Sciatic nerve (tissue), 2 donors: ENCODE measurements around the gene MAML3. TPM values are rescaled to one million over a fixed set of nuclear protein-coding genes. Genes with fewer than 3 reads are reported as not detected.
A peak's percentile ranks its signal among the peaks of the same experiment; 100 is the strongest.

Experiments
- ATAC-seq: fragments of 200-7000 bp; cut with Tn5 transposase; one replicate; pipeline ENCODE4 v1.9.1; 2020; ENCODE audit warnings: mild to moderate bottlenecking, moderate library complexity
- DNase-seq: peaks from one replicate; pipeline ENCODE4 v3.0.0-alpha.2; 2020; ENCODE audit warnings: low spot score
- intact Hi-C: fragments of 100-400 bp; cut with DNase I; formaldehyde crosslinking; loops from one replicate; pipeline ENCODE4 v1.14.2; 2022
- total RNA-seq: library from RNA; stranded (reverse); fragmentation: NEBNext Ultra II Directional; extraction: Animal tissue kit (Norgen Biotek cat#: 25700); gene quantifications from one replicate; pipeline ENCODE4 v1.2.1, GENCODE V29; 2021
- donor health status: DM: no; HTN: no; CAD: no.
- donor health status: DM: no; HTN: no; CAD: no.

MAML3 gene
- total RNA-seq, 1 donor from 2014 or later, result 11.0 TPM

GRCh38 chr4:140090215-140090731, 63.7 kb downstream of the MAML3 start:
- no peak for DNase-seq
- ATAC-seq, result no peak
- intact Hi-C loops, result no loop called here

GRCh38 chr4:140089216-140089615, 64.8 kb downstream of the MAML3 start:
- intact Hi-C loops, result no loop called here
- DNase-seq (no peak), ATAC-seq (no peak)

- no peak for ATAC-seq
- DNase-seq, result no peak
- intact Hi-C loops, result no loop called here
These were observed 65.5 kb downstream of the MAML3 start for GRCh38 chr4:140088323-140088967.

GRCh38 chr4:140085881-140086280, 68.1 kb downstream of the MAML3 start:
- no peak for DNase-seq
- no peak for ATAC-seq
- intact Hi-C loops, result no loop called here

- ATAC-seq (no peak), DNase-seq (no peak)
- intact Hi-C loops, result no loop called here
These were observed 68.8 kb downstream of the MAML3 start for GRCh38 chr4:140085062-140085622.

GRCh38 chr4:140084385-140084784, 69.6 kb downstream of the MAML3 start:
- DNase-seq (no peak), ATAC-seq (no peak)
- intact Hi-C loops, result no loop called here

- intact Hi-C loops, result no loop called here
- no peak for DNase-seq
- ATAC-seq, result peak; percentile 25
These were observed 71.6 kb downstream of the MAML3 start for GRCh38 chr4:140082391-140082755.

- intact Hi-C loops, result no loop called here
- DNase-seq, result no peak
- ATAC-seq, result no peak
These were observed 72.2 kb downstream of the MAML3 start for GRCh38 chr4:140081641-140082390.

- DNase-seq (no peak), ATAC-seq (no peak)
- intact Hi-C loops, result no loop called here
These were observed 73.1 kb downstream of the MAML3 start for GRCh38 chr4:140080883-140081282.

- peak; percentile 93 for ATAC-seq
- no peak for DNase-seq
- intact Hi-C loops, result no loop called here
These were observed 75.6 kb downstream of the MAML3 start for GRCh38 chr4:140078366-140078765.

GRCh38 chr4:140076307-140076706, 77.7 kb downstream of the MAML3 start:
- intact Hi-C loops, result no loop called here
- no peak for ATAC-seq
- DNase-seq, result no peak

GRCh38 chr4:140071806-140072205, 82.2 kb downstream of the MAML3 start:
- intact Hi-C loops, result no loop called here
- ATAC-seq (peak; percentile 94), DNase-seq (no peak)

GRCh38 chr4:140070973-140071372, 83.0 kb downstream of the MAML3 start:
- ATAC-seq, result peak; percentile 58
- no peak for DNase-seq
- intact Hi-C loops, result no loop called here

- no peak for DNase-seq
- ATAC-seq, result no peak
- intact Hi-C loops, result no loop called here
These were observed 83.6 kb downstream of the MAML3 start for GRCh38 chr4:140070366-140070765.

GRCh38 chr4:140069066-140069465, 84.9 kb downstream of the MAML3 start:
- intact Hi-C loops, result no loop called here
- DNase-seq, result no peak

GRCh38 chr4:140068271-140068670, 85.7 kb downstream of the MAML3 start:
- intact Hi-C loops, result no loop called here
- DNase-seq, result no peak
- no peak for ATAC-seq

More at GRCh38 chr4:140069066-140069465, 84.9 kb downstream of the MAML3 start:
- ATAC-seq, result peak; percentile 60

GRCh38 chr4:140066031-140066930, 87.7 kb downstream of the MAML3 start:
- no peak for ATAC-seq
- no peak for DNase-seq
- intact Hi-C loops, result no loop called here

GRCh38 chr4:140065393-140065792, 88.6 kb downstream of the MAML3 start:
- no peak for ATAC-seq
- intact Hi-C loops, result no loop called here
- DNase-seq, result no peak

GRCh38 chr4:140061659-140062289, 92.2 kb downstream of the MAML3 start:
- DNase-seq (no peak), ATAC-seq (no peak)
- intact Hi-C loops, result no loop called here
